ENCODE data around the gene ALCAM. TPM values are rescaled to one million over a fixed set of nuclear protein-coding genes. Genes with fewer than 3 reads are reported as not detected.

The ALCAM gene
- total and polyA plus RNA-seq, 2 of the 8 experiments (the other 6 are each of a cell fraction or from before 2014, with no cell fraction given) = 10.8 to 33.0 TPM

- Histone ChIP-seq H2BK20ac (ENCODE audit: low read length) (no peak overlapping the region), H4K20me1 (replicated peaks in 1 of 2; ENCODE audit: control insufficient read depth in 1 of 2, insufficient read depth in 2 of 2, low read length in 2 of 2) (no peaks in the 10 kb centered on the region), H2BK15ac (ENCODE audit: low read length) (no peak overlapping the region), H3K4ac (replicated peaks; ENCODE audit: insufficient read length, low read depth, low read length) (no peak overlapping the region), H2BK120ac (replicated peaks; ENCODE audit: low read depth, low read length) (no peak overlapping the region), H3K4me2 (ENCODE audit: insufficient read depth in 1 of 2, low read depth in 2 of 2, low read length in 2 of 2) (no peak overlapping the region), H3K4me1 (replicated peaks in 1 of 4; ENCODE audit: control insufficient read depth in 3 of 4, insufficient read depth in 4 of 4, low read length in 3 of 4) (no peaks in the 10 kb centered on the region), H3K79me1 (ENCODE audit: low read depth, low read length) (no peaks in the 10 kb centered on the region), H3K9me3 (ENCODE audit: insufficient read depth in 2 of 2, low read depth in 1 of 2, low read length in 1 of 2) (no peaks in the 10 kb centered on the region), H3K18ac (ENCODE audit: extremely low read depth, low read length) (no peak overlapping the region), H3K56ac (replicated peaks; ENCODE audit: insufficient read length, low read depth, low read length) (no peak overlapping the region), H3K4me3 (ENCODE audit: extremely low read depth in 1 of 4, insufficient read depth in 2 of 4, low read depth in 3 of 4, low read length in 4 of 4) (no peak overlapping the region), H3K23ac (ENCODE audit: insufficient read length) (no peak overlapping the region), H2BK5ac (ENCODE audit: low read depth, low read length) (no peak overlapping the region), H3K23me2 (ENCODE audit: low read depth, low read length) (no peaks in the 10 kb centered on the region), H2AFZ (ENCODE audit: low read length) (no peak overlapping the region), H3K27ac (ENCODE audit: low read depth, low read length) (no peak overlapping the region), H3K14ac (ENCODE audit: insufficient read length) (no peak overlapping the region), H2BK12ac (ENCODE audit: low read depth, low read length) (no peak overlapping the region), H3K27me3 (replicated peaks in 1 of 4; ENCODE audit: control insufficient read depth in 3 of 4, extremely low read depth in 1 of 4, insufficient read depth in 3 of 4, low read length in 3 of 4) (no peaks in the 10 kb centered on the region), H3K9ac (replicated peaks in 1 of 4; ENCODE audit: extremely low read depth in 1 of 4, low read depth in 3 of 4, low read length in 3 of 4) (no peak overlapping the region), H2AK5ac (ENCODE audit: low read depth, low read length) (no peak overlapping the region), H3K36me3 (ENCODE audit: control insufficient read depth in 2 of 4, insufficient read depth in 4 of 4, low read length in 3 of 4) (no peaks in the 10 kb centered on the region), H3K79me2 (ENCODE audit: control insufficient read depth in 1 of 2, insufficient read depth in 2 of 2, low read length in 2 of 2) (0 out of 4 replicates have a peak, but pooled peaks cover 0 to 2% of the 10 kb centered on the region in 2 experiments), H4K8ac (ENCODE audit: extremely low read depth, insufficient read depth, low read length) (no peak overlapping the region), H4K91ac (replicated peaks; ENCODE audit: insufficient read length, low read length) (no peak overlapping the region), H4K5ac (ENCODE audit: insufficient read length, low read depth, low read length) (no peak overlapping the region)
- no peak for DNase-seq (ENCODE audit: low read depth in 1 of 2, low spot score in 2 of 2)
- ChIA-PET POLR2A (ENCODE audit: partially characterized antibody) (no interaction called here), CTCF (ENCODE audit: partially characterized antibody) (no interaction called here)
- 95% methylated on average over 2 of the region's 2 CpGs; no CpG with 5 or more reads in 1 of the 2 experiments for WGBS, 2 experiments (ENCODE audit: extremely low coverage in 1 of 2, insufficient coverage in 1 of 2, insufficient read length in 1 of 2, insufficient replicate concordance in 2 of 2, low coverage in 1 of 2, low lambda C conversion rate in 2 of 2, missing lambda C conversion rate in 1 of 2)
- no peak for FAIRE-seq
- no peak for TF ChIP-seq USF2 (IDR thresholded peaks at IDR 0.05; ENCODE audit: low read length)
- no peak for TF ChIP-seq ATF3 (IDR thresholded peaks at IDR 0.05; ENCODE audit: insufficient read depth, low read depth, low read length)
- TF ChIP-seq GABPA (IDR thresholded peaks at IDR 0.05; ENCODE audit: borderline replicate concordance, insufficient read depth, low read length) = no peak
- no peak for TF ChIP-seq E2F6 (IDR thresholded peaks at IDR 0.05)
- TF ChIP-seq PHF8 (conservative IDR thresholded peaks at IDR 0.05; ENCODE audit: low read depth, low read length) = no peak
- TF ChIP-seq CHD1 (IDR thresholded peaks at IDR 0.05; ENCODE audit: low read depth, low read length) = no peak
- no peak for TF ChIP-seq HDAC2 (IDR thresholded peaks at IDR 0.05; ENCODE audit: borderline replicate concordance in 1 of 2, low read depth in 2 of 2, low read length in 2 of 2)
- no peak for TF ChIP-seq RXRA (IDR thresholded peaks at IDR 0.05; ENCODE audit: insufficient read depth, low read depth, low read length)
These were observed 42.7 kb downstream of the ALCAM start for GRCh38 chr3:105409364-105409763.

Data from H1 (cell line).